Left hindlimb (tissue), 1 donor: ENCODE measurements around the gene SNRNP70.
A peak's percentile ranks its signal among the peaks of the same experiment; 100 is the strongest.

Experiments used
- DNase-seq: peaks from one replicate; pipeline ENCODE4 v3.0.0-alpha.2; 2018

SNRNP70 gene

GRCh38 chr19:49102303-49102702, 17.1 kb downstream of the SNRNP70 start:
- no peak for DNase-seq

GRCh38 chr19:49103331-49104085, 18.3 kb downstream of the SNRNP70 start:
- no peak for DNase-seq

- peak; percentile 74 for DNase-seq
These were observed 19.1 kb downstream of the SNRNP70 start for GRCh38 chr19:49104229-49104864.

- no peak for DNase-seq
These were observed 21.4 kb downstream of the SNRNP70 start for GRCh38 chr19:49106648-49107135.

GRCh38 chr19:49107625-49108459, 22.6 kb downstream of the SNRNP70 start:
- no peak for DNase-seq

GRCh38 chr19:49109051-49109450, 23.8 kb downstream of the SNRNP70 start:
- no peak for DNase-seq

GRCh38 chr19:49109569-49110233, 24.4 kb downstream of the SNRNP70 start:
- no peak for DNase-seq

- DNase-seq, result no peak
These were observed 25.3 kb downstream of the SNRNP70 start for GRCh38 chr19:49110567-49110966.

GRCh38 chr19:49111218-49111998, 26.2 kb downstream of the SNRNP70 start:
- no peak for DNase-seq

GRCh38 chr19:49113762-49114629, 28.7 kb downstream of the SNRNP70 start, which contains the start of gene LIN7B:
TSS of gene LIN7B (plus strand) at chr19:49114370. CDS start at chr19:49114405, 35 bp downstream.
- DNase-seq, result peak; percentile 84

- DNase-seq, result peak; percentile 86
These were observed 29.5 kb downstream of the SNRNP70 start for GRCh38 chr19:49114630-49115363.

GRCh38 chr19:49116544-49116943, 31.3 kb downstream of the SNRNP70 start:
- no peak for DNase-seq

- DNase-seq, result no peak
These were observed 32.7 kb downstream of the SNRNP70 start for GRCh38 chr19:49117677-49118564.

GRCh38 chr19:49118565-49119410, 33.5 kb downstream of the SNRNP70 start, which contains the start of gene C19orf73:
TSS of gene C19orf73 (minus strand) at chr19:49119143. CDS start at chr19:49119022, 121 bp downstream.
- DNase-seq, result peak; percentile 95

- peak; percentile 65 for DNase-seq
These were observed 34.4 kb downstream of the SNRNP70 start, which contains the start of gene PPFIA3 for GRCh38 chr19:49119411-49120324. TSS of gene PPFIA3 (plus strand) at chr19:49119544. CDS start at chr19:49127874, 8,330 bp downstream.

GRCh38 chr19:49120325-49120683, 35.1 kb downstream of the SNRNP70 start:
- no peak for DNase-seq

- DNase-seq, result no peak
These were observed 35.6 kb downstream of the SNRNP70 start for GRCh38 chr19:49120868-49121267.
